Breast epithelium (tissue), 4 donors: ENCODE data around the gene PCDH18. TPM values are rescaled to one million over a fixed set of nuclear protein-coding genes. Genes with fewer than 3 reads are reported as not detected.
A peak's percentile ranks its signal among the peaks of the same experiment; 100 is the strongest.

Experiments
- DNase-seq, 2 donors: peaks; one replicate each; pipeline ENCODE4 v3.0.0-alpha.2; 2019; ENCODE audit warnings: low spot score in 2 of 2
- H3K27ac ChIP-seq, 2 donors: fragments of 200-600 bp; sonication (generic) in 1 of 2; one replicate each; pipeline ENCODE4 v1.5.1; 2016 to 2019; ENCODE audit warnings: mild to moderate bottlenecking in 1 of 2
- H3K27me3 ChIP-seq, 2 donors: fragments of 200-600 bp; sonication (generic) in 1 of 2; one replicate each; pipeline versions ENCODE4 v1.5.1 to v1.6.0; 2017 to 2019; ENCODE audit warnings: control low read depth in 1 of 2, mild to moderate bottlenecking in 1 of 2
- H3K36me3 ChIP-seq: fragments of 200-600 bp; one replicate; pipeline ENCODE4 v1.5.1; 2019
- H3K4me1 ChIP-seq, 2 donors: fragments of 200-600 bp; sonication (generic); one replicate each; pipeline ENCODE4 v1.5.1; 2016 to 2019; ENCODE audit warnings: control low read depth in 1 of 2
- H3K4me3 ChIP-seq, 3 donors: fragments of 200-600 bp; sonication (generic); 1 replicate in 2 of 3; 2 replicates in 1 of 3; pipeline ENCODE4 v1.5.1; 2016 to 2019; ENCODE audit warnings: mild to moderate bottlenecking in 3 of 3, moderate library complexity in 2 of 3
- H3K9me3 ChIP-seq, 2 donors: fragments of 200-600 bp; sonication (generic) in 1 of 2; one replicate each; pipeline ENCODE4 v1.5.1; 2016 to 2019; ENCODE audit warnings: control low read depth in 1 of 2
- POLR2A ChIP-seq: fragments of 450-650 bp; IDR thresholded peaks from one replicate; pipeline ENCODE4 v1.6.1; 2016; ENCODE audit warnings: antibody characterized with exemption, mild to moderate bottlenecking, moderate library complexity
- POLR2AphosphoS5 ChIP-seq, 3 donors: sonication (generic); formaldehyde crosslinking; IDR thresholded peaks; one replicate each; pipeline ENCODE4 v1.6.1; 2017; ENCODE audit warnings: antibody characterized with exemption in 3 of 3
- intact Hi-C: fragments of 100-400 bp; cut with DNase I; formaldehyde crosslinking; loops from one replicate; pipeline ENCODE4 v1.15.1; 2023; ENCODE audit warnings: low total_unique reads
- total RNA-seq, 3 donors: library from RNA; depleted of rRNA; stranded (reverse); fragments of >200 nt; gene quantifications; one replicate each; pipeline ENCODE4 v1.1.0, GENCODE V29; 2016
- TF ChIP-seq, protein P1 (sequence below), 3 donors: fragments of 450-650 bp; IDR thresholded peaks; one replicate each; pipeline ENCODE4 v1.5.1; 2016 to 2017; ENCODE audit warnings: antibody characterized with exemption in 3 of 3, mild to moderate bottlenecking in 3 of 3, moderate library complexity in 3 of 3

The PCDH18 gene
- total RNA-seq, 3 donors from 2014 or later, result 34.2 to 67.2 (median 52.1) TPM

- DNase-seq, result no peak
- Histone ChIP-seq H3K4me3 (no peak overlapping the region), H3K9me3 (peaks cover 0 to 2% of the 10 kb centered on the region in 2 donors), H3K4me1 (no peaks in the 10 kb centered on the region), H3K27me3 (no peaks in the 10 kb centered on the region), H3K27ac (peak overlapping the region in 1 of 2 donors; percentile 40), H3K36me3 (no peaks in the 10 kb centered on the region)
- TF ChIP-seq POLR2A, result no peak
- no peak for TF ChIP-seq POLR2AphosphoS5 (IDR thresholded peaks at IDR 0.05)
- TF ChIP-seq, protein P1, sequence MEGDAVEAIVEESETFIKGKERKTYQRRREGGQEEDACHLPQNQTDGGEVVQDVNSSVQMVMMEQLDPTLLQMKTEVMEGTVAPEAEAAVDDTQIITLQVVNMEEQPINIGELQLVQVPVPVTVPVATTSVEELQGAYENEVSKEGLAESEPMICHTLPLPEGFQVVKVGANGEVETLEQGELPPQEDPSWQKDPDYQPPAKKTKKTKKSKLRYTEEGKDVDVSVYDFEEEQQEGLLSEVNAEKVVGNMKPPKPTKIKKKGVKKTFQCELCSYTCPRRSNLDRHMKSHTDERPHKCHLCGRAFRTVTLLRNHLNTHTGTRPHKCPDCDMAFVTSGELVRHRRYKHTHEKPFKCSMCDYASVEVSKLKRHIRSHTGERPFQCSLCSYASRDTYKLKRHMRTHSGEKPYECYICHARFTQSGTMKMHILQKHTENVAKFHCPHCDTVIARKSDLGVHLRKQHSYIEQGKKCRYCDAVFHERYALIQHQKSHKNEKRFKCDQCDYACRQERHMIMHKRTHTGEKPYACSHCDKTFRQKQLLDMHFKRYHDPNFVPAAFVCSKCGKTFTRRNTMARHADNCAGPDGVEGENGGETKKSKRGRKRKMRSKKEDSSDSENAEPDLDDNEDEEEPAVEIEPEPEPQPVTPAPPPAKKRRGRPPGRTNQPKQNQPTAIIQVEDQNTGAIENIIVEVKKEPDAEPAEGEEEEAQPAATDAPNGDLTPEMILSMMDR (IDR thresholded peaks at IDR 0.05), result no peak
- intact Hi-C loops, result no loop called here
Measured at GRCh38 chr4:137558951-137559350, 26.7 kb upstream of the PCDH18 start.

DNA sequence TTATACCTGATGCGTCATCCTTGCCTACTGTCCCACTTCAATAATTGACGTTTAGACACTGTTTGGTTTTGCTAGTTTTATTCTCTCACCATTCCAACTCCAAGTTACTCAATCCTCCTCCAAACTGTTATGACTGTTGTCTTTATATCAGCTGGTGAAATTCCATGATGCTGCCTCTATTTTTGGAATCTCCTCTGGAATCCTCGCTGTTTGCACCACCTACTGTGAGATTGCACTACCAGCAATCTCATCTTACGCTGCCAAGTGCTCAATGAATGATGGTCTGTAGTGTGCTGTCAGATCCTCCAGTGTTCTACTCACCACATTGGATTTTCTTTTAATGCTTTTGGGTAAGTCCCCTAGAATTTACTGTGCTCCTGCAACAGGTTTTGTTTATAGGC lies 13.2 kb upstream of the PCDH18 start:
- no peaks in the 10 kb centered on the region for H3K27me3 ChIP-seq
- no peak for DNase-seq
- no peak overlapping the region for H3K4me3 ChIP-seq
- no peaks in the 10 kb centered on the region for H3K36me3 ChIP-seq
- H3K9me3 ChIP-seq, result no peaks in the 10 kb centered on the region
- H3K27ac ChIP-seq, result peak overlapping the region in 1 of 2 donors; percentile 20
- TF ChIP-seq POLR2AphosphoS5 (IDR thresholded peaks at IDR 0.05) (no peak), POLR2A (no peak)
- TF ChIP-seq, protein P1 (IDR thresholded peaks at IDR 0.05), result no peak
- intact Hi-C loops, result no loop called here
- H3K4me1 ChIP-seq, result no peaks in the 10 kb centered on the region

- no peaks in the 10 kb centered on the region for H3K27me3 ChIP-seq
- TF ChIP-seq POLR2A (no peak), POLR2AphosphoS5 (IDR thresholded peaks at IDR 0.05) (no peak)
- TF ChIP-seq, protein P1 (IDR thresholded peaks at IDR 0.05), result no peak
- H3K4me3 ChIP-seq, result peak overlapping the region in 1 of 3 donors; percentile 25
- intact Hi-C loops, result no loop called here
- H3K36me3 ChIP-seq, result no peaks in the 10 kb centered on the region
- H3K4me1 ChIP-seq, result no peaks in the 10 kb centered on the region
- peak overlapping the region; percentile 56 to 80 for H3K27ac ChIP-seq
- DNase-seq, result no peak
- no peaks in the 10 kb centered on the region for H3K9me3 ChIP-seq
Measured at GRCh38 chr4:137543648-137544047, 11.4 kb upstream of the PCDH18 start.

GRCh38 chr4:137543198-137543597 lies 10.9 kb upstream of the PCDH18 start:
- no peaks in the 10 kb centered on the region for H3K9me3 ChIP-seq
- DNase-seq, result no peak
- no peaks in the 10 kb centered on the region for H3K36me3 ChIP-seq
- peak overlapping the region; percentile 56 to 80 for H3K27ac ChIP-seq
- peak overlapping the region in 1 of 3 donors; percentile 25 for H3K4me3 ChIP-seq
- H3K4me1 ChIP-seq, result no peaks in the 10 kb centered on the region
- no peak for TF ChIP-seq POLR2AphosphoS5 (IDR thresholded peaks at IDR 0.05)
- no peak for TF ChIP-seq POLR2A
- TF ChIP-seq, protein P1 (IDR thresholded peaks at IDR 0.05), result no peak
- H3K27me3 ChIP-seq, result no peaks in the 10 kb centered on the region
- intact Hi-C loops, result no loop called here

DNA sequence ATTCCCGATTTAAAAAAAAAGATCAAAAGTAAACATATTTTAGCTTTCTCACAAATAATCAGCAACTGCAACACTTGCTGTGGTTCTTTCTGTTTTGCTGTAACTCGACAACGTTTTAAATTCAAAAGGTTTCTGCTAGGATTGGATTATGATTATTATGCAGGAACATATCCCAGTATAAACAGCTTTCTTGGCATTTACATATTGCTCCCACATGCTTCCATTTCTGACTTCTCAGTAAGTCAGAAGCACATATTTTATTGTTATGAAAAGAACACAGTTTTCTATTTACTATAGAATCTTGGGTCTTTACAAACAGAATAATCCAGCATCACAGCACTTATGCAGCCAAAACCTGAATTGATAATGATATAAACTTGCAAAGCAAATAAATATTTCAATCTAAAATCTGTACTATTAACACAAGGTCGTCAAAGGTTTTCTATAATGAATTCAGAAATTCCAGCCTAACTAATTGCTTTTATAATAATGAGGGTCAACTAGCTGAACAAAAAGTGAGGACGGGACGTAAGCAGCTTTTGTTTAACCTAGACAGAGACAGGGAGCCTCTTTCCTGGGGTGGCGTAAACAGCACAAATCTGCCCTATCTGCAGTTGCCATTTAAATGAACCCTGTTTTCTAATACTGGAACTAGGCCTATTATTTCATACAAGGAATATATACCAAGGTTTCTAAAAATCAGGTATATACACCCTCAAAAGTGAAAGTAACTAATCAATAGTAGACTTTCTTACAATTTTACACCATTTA lies 9.8 kb upstream of the PCDH18 start:
- H3K27ac ChIP-seq, result peak overlapping the region; percentile 56 to 80

More for the DNA sequence above, 9.8 kb upstream of the PCDH18 start:
- Histone ChIP-seq H3K4me1 (no peaks in the 10 kb centered on the region), H3K9me3 (no peaks in the 10 kb centered on the region), H3K27me3 (no peaks in the 10 kb centered on the region), H3K4me3 (peak overlapping the region; percentile 25 to 56 (median 27)), H3K36me3 (no peaks in the 10 kb centered on the region)
- intact Hi-C loops, result no loop called here
- DNase-seq, result no peak
- TF ChIP-seq POLR2A (no peak), POLR2AphosphoS5 (IDR thresholded peaks at IDR 0.05) (no peak)
- TF ChIP-seq, protein P1 (IDR thresholded peaks at IDR 0.05), result no peak
